Dendritic cell treated with granulocyte-macrophage colony-stimulating factor and Interleukin-4, amounts not matched to agents 40 ng/mL and 50 ng/mL, for 4 days (primary cell): ENCODE data around the gene SPATA32.

Source experiments
- H3K27ac Mint-ChIP-seq: one replicate; pipeline ENCODE4 v1.8.0; 2022; ENCODE audit warnings: mild to moderate bottlenecking, mixed read lengths
- H3K27me3 Mint-ChIP-seq: one replicate; pipeline ENCODE4 v1.8.0; 2022; ENCODE audit warnings: mild to moderate bottlenecking, mixed read lengths
- H3K36me3 Mint-ChIP-seq: one replicate; pipeline ENCODE4 v1.8.0; 2022; ENCODE audit warnings: low read depth, mixed read lengths
- H3K4me1 Mint-ChIP-seq: one replicate; pipeline ENCODE4 v1.8.0; 2022; ENCODE audit warnings: low read depth, mixed read lengths
- H3K4me3 Mint-ChIP-seq: one replicate; pipeline ENCODE4 v1.8.0; 2022; ENCODE audit warnings: mild to moderate bottlenecking, moderate library complexity, mixed read lengths
- H3K9me3 Mint-ChIP-seq: one replicate; pipeline ENCODE4 v1.8.0; 2022; ENCODE audit warnings: mixed read lengths
- intact Hi-C: fragments of 100-400 bp; cut with micrococcal nuclease; formaldehyde crosslinking; loops from one replicate; pipeline ENCODE4 v1.15.0; 2022

SPATA32 gene

DNA sequence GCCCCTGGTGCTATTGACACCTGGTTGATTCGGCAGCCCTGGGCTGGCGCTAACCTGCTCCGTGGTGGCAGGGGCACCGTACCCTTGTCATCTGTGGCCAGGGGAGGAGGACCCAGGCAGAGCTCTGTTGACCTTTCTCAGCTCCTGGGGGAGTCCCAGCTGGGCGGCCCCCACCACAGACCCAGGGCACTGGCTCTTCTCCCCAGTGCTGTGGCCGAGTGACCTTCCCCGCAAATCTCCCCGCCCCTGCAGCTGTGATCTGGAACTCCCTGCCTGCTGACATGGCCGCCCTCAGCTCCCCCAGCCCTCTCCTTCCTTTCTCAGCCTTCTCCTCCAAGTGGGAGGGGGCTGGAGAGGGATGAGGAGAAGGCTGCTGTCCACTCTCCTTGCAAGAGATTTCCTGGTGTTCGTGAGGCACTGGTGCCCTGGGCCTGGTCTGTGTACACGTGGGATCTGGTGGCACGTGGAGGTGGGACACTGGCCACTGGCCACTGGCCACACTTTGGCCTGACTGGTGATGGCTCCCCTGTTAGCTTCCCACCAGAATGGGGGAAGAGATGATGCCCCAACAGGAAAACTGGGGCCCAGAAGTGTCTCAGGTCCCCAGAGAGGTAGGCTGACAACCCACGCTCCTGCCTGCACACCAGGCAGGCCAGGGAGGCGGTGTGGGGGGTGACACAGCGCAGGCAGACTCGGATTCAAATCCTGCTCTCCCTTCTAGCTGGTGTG lies 32.0 kb downstream of the SPATA32 start:
- Mint-ChIP-seq H3K36me3 (peaks cover 72% of the 10 kb centered on the region), H3K27me3 (no peaks in the 10 kb centered on the region), H3K4me1 (peaks cover 96% of the 10 kb centered on the region), H3K27ac (peak overlapping the region; percentile 97), H3K4me3 (peak overlapping the region; percentile 93), H3K9me3 (no peaks in the 10 kb centered on the region)
- intact Hi-C loops: loop anchor here (5.0 kb wide), 1 partner anchor 87 kb away; the partner anchor contains the start of gene MAP3K14

DNA sequence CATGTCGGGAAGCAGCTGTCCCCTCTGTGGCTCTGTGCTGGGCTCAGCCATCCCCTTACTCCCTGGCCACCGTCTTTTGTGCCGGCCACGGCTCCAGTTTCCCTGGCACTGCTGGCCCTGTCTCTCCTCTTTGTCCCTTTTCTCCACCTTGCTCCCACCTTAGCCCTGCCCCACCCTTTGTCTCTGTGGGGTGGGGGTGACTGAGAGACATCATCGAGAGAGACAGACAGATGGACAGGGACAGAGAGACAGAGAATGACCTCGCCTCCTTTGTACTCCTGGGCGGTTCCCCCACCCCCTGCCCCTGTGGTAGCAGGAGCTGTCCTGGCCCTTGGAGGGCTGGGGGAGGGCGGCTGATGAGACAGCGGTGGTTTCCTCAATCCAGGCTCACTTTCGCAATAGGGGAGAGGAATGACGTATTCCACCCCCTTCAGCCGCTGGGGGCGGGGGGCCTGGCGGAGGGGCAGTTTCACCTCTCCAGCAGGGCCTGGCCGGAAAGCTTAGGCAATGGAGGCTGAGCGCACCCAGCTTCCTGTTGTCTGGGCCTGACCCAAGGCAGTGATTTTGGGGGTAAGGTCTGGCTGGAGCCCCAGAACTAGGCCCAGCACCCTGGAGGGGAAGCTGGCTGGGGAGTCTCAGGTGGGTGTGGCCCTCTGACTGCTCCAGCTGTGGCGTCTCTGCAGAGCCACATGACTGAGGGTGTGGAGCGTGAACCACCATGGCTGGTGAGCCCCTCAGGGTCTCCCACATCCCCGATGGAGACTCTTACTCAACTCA lies 32.9 kb downstream of the SPATA32 start:
- Mint-ChIP-seq H3K9me3 (no peaks in the 10 kb centered on the region), H3K4me3 (peak overlapping the region; percentile 93), H3K36me3 (peaks cover 64% of the 10 kb centered on the region), H3K27me3 (no peaks in the 10 kb centered on the region), H3K27ac (peak overlapping the region; percentile 97), H3K4me1 (peaks cover 100% of the 10 kb centered on the region)
- intact Hi-C loops: loop anchor here (5.0 kb wide), 1 partner anchor 88 kb away; the partner anchor contains the start of gene MAP3K14

DNA sequence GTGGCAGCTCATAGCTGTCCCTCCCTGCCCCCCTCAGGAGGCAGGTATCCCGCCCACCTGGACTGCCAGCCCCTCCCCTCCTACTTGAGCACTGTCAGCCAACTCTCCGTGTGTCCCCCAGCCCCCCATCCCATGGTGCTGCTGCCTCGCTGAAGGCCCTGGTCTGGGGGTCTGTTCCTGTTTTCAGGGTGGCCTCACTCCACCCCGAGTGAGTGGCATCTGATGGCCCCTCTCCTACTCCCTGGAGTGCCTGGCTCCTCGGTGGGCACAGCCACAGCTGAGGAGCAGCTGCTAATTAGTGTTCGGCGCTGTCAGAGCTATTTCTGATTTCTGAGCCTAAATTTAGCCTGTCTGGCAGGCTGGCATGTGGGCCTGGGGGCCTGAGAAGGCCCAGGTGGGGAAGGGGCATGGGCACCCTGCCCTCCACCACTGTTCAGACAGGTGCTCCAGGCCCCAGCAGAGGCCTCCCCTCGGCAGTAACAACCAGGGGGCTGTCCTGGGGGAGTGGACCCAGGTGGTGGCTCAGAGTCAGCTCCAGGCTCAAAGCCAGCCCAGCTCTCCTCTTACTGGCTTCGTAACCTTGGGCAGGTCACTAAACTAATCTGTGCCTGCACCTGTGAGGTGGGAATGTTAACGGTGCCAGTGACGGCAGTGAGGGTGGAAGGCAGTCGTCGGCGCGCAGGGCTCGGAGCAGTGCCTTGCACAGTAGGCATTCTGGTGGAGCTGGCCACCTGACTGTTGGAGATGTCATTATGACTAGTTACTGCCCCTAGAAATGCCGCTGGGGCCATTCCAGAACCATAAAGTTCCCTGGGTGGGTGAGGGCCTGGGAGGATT lies 33.8 kb downstream of the SPATA32 start:
- no peaks in the 10 kb centered on the region for H3K9me3 Mint-ChIP-seq
- peak overlapping the region; percentile 93 for H3K4me3 Mint-ChIP-seq
- intact Hi-C loops: loop anchor here (5.0 kb wide), 1 partner anchor 89 kb away; the partner anchor contains the start of gene MAP3K14
- H3K36me3 Mint-ChIP-seq: peaks cover 64% of the 10 kb centered on the region
- H3K27ac Mint-ChIP-seq: peak overlapping the region; percentile 97
- H3K27me3 Mint-ChIP-seq: no peaks in the 10 kb centered on the region
- peaks cover 100% of the 10 kb centered on the region for H3K4me1 Mint-ChIP-seq

DNA sequence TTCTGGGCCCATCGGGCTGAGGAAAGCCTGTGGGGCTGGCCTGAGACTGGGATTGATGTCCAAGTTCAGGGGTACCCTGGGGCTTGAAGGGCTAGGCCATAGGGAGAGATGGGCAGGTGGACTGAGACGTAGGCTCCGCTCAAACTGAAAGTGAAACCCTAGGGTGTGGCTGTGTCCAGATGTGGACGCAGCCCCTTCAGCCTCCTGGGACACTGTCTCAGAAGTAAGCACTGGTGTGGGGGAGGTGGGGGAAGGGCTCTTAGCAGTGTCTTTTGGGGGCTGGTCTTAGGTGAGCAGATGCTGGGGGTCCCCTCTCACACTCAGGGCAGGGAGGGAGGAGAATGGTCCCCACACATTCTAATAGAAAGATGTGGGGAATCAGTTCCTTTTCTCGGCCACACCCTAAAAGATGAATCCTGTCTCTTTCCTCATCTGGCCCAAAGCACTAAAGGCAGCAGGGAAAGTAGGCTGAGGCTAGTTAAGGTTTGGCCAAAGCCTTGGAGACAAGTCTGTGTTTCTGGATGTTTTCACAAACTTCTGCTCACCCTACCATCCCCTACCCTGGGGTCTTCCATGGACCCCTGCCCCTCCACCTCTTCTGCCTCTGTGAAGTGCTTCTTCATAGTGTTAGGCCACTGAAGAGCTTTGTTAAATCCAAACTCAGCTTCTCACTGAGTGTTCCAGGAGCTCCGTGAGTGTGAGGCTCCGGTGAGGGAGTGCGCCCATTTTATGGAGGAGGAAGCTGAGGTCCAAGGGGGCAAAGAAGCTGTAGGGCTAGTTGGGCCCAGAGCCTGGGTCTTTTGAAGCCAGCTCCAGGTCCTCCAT lies 34.6 kb downstream of the SPATA32 start:
- Mint-ChIP-seq H3K4me1 (peaks cover 97% of the 10 kb centered on the region), H3K27me3 (no peaks in the 10 kb centered on the region), H3K27ac (peak overlapping the region; percentile 97), H3K4me3 (peak overlapping the region; percentile 93), H3K9me3 (no peaks in the 10 kb centered on the region), H3K36me3 (peaks cover 64% of the 10 kb centered on the region)
- intact Hi-C loops: loop anchor here (5.0 kb wide), 1 partner anchor 90 kb away; the partner anchor contains the start of gene MAP3K14

DNA sequence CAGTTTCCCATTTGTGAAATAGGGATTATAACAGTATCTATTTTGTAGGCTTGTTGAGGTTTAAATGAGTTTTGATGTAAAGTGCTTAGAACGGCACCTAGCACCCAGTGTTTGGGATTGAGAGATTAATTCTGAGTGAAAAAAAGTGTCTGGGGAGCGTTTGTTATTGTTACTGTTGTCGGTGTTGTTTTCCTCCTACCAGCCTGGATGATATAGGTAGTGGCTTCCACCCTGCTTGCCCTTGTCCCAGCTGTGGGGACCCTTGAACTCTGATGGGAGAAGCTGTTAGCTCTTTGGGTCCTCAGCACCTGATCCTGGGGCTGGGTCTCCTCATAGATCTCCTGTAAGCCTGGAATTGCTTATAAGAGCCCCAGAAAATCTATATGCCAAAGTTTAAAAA lies 35.3 kb downstream of the SPATA32 start:
- intact Hi-C loops: loop anchor here (5.0 kb wide), 1 partner anchor 91 kb away; the partner anchor contains the start of gene MAP3K14
- Mint-ChIP-seq H3K4me1 (peaks cover 89% of the 10 kb centered on the region), H3K27ac (peak overlapping the region; percentile 97), H3K9me3 (no peaks in the 10 kb centered on the region), H3K27me3 (no peaks in the 10 kb centered on the region), H3K36me3 (peaks cover 59% of the 10 kb centered on the region), H3K4me3 (peak overlapping the region; percentile 93)

DNA sequence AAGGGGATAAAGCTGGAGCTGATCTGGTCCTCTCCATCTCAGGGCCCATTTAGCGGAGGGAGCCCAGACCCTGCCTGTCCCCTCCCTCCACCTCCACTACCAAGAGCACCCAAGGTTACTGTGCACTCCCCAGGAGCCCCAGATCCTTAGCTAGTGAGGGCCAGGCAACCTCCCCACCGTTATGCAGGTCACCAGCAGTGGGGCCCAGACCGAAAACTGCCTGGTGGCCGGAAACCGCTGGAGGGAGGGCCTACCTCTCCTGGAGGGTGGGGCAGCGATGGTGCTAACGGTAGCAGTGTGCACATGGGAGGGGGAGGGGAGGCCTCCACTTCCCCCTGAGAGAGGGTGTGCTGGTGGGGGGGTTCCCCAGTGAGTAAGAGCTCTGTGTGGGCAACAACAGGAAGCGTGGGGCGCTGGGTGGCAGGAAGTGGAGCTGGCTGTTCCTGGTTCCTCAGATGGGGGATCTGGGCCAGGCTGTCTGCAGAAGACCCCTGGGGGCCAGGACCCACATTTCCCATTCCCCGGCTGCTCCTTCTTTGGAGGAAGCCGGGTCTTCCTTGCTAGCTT lies 35.8 kb downstream of the SPATA32 start:
- no peaks in the 10 kb centered on the region for H3K27me3 Mint-ChIP-seq
- peaks cover 54% of the 10 kb centered on the region for H3K36me3 Mint-ChIP-seq
- H3K27ac Mint-ChIP-seq: peak overlapping the region; percentile 97
- peak overlapping the region; percentile 93 for H3K4me3 Mint-ChIP-seq
- intact Hi-C loops: loop anchor here (5.0 kb wide), 1 partner anchor 91 kb away; the partner anchor contains the start of gene MAP3K14
- H3K4me1 Mint-ChIP-seq: peaks cover 85% of the 10 kb centered on the region
- no peaks in the 10 kb centered on the region for H3K9me3 Mint-ChIP-seq

DNA sequence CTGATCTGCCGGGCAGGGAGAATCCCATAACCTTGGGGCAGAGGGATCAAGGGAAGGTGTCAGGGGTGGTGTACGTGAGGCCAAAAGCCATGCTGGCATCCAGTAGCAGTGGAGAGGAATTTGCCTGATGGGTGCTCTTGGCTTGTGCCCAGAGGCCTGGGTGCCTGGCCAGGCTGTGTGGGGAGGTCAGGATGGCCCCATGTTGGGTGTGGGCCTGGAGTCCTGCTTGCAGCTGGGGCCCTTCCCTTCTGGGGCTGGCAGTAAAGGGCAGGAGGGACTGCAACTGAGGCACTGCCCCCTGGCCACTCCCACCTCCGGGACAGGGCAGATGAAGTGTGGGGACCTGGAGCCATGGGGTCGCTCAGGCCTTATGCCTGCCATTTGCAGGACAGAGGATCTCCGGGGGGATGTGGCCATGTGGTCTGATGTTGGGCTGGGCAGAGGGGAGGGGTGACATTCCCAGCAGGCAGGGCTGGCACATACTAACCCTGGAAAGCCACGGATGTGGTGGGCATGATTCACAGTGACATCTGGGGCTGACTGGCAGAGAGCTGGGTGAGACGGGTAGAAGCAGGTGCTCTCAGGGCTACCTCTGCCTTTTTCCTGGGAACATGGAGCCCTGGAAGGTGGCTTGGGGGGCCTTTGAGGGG lies 36.7 kb downstream of the SPATA32 start:
- no peaks in the 10 kb centered on the region for H3K9me3 Mint-ChIP-seq
- no peaks in the 10 kb centered on the region for H3K27me3 Mint-ChIP-seq
- intact Hi-C loops: loop anchor here (5.0 kb wide), 1 partner anchor 92 kb away; the partner anchor contains the start of gene MAP3K14
- H3K36me3 Mint-ChIP-seq: peaks cover 50% of the 10 kb centered on the region
- peak overlapping the region; percentile 97 for H3K27ac Mint-ChIP-seq
- H3K4me3 Mint-ChIP-seq: peak overlapping the region; percentile 93
- peaks cover 85% of the 10 kb centered on the region for H3K4me1 Mint-ChIP-seq

DNA sequence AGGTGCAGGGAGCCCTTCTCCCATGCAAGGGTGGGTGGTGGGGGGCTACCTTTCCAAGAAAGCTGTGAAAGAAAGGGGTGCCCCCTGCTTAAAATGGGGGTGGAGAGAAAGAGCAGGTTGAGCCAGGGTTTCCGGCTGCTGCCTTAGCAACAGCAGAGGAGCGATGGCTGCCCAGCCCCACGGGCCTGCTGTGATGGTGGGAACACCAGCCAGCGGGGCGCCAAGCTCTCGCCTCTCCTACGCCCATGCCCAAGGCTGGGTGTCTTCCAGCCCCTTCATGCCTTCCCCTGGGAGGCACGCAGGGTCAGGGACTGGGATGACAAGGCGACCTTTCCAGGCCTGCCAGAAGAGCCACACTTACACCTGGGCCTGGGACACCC lies 37.2 kb downstream of the SPATA32 start:
- peaks cover 85% of the 10 kb centered on the region for H3K4me1 Mint-ChIP-seq
- peak overlapping the region; percentile 97 for H3K27ac Mint-ChIP-seq
- H3K4me3 Mint-ChIP-seq: peak overlapping the region; percentile 93
- H3K27me3 Mint-ChIP-seq: no peaks in the 10 kb centered on the region
- peaks cover 50% of the 10 kb centered on the region for H3K36me3 Mint-ChIP-seq
- intact Hi-C loops: loop anchor here (5.0 kb wide), 1 partner anchor 93 kb away; the partner anchor contains the start of gene MAP3K14
- no peaks in the 10 kb centered on the region for H3K9me3 Mint-ChIP-seq

DNA sequence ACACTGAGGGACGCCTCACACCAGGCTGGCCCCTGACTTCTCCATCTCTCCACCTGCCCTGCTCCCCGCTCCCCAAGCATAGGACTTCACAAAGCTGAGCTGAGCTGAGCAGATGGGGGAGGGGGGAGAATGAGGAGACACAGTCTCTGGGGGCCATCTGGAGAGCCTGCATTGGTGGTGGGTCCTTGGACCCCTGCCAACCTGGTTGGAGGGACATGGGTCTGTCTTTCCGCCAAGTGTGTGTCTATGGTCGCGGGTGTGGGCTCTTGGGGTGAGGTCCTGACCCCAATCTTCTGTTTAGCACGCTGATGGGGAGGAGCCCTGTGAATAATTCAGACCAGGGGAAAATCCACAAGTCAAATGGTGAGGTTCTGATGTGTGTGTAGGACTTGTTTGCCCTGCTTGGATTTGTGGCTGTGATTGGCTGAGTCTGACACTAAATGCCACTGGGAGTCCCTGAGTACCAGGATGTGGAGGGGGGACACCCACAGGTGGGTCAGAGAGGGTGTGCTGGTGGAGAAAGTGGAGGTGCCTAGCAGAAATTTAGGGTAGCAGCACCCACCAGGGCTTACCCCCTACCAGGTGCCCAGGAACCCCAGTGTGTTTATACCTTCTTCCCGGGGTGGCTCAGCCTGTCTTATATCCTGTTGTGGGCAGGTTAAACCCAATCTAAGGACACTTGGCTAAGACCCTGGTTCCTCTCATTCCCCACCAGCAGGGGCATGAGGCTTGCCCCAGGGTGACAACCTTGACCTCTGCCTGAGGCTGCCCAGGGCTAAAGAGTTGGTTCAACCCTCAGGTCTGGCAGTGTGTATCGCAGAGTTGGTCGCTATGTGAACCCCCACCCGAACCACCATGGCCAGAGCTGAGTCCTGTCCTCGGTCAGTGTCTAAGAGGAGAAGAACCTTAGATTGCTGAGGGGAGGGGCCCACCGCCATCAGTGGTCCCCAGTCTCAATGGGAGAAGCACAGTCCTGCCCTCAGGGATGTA lies 38.1 kb downstream of the SPATA32 start:
- Mint-ChIP-seq H3K27ac (peak overlapping the region; percentile 97), H3K9me3 (no peaks in the 10 kb centered on the region), H3K4me3 (peak overlapping the region; percentile 93), H3K27me3 (no peaks in the 10 kb centered on the region), H3K36me3 (peaks cover 56% of the 10 kb centered on the region), H3K4me1 (peaks cover 83% of the 10 kb centered on the region)
- intact Hi-C loops: no loop called here

DNA sequence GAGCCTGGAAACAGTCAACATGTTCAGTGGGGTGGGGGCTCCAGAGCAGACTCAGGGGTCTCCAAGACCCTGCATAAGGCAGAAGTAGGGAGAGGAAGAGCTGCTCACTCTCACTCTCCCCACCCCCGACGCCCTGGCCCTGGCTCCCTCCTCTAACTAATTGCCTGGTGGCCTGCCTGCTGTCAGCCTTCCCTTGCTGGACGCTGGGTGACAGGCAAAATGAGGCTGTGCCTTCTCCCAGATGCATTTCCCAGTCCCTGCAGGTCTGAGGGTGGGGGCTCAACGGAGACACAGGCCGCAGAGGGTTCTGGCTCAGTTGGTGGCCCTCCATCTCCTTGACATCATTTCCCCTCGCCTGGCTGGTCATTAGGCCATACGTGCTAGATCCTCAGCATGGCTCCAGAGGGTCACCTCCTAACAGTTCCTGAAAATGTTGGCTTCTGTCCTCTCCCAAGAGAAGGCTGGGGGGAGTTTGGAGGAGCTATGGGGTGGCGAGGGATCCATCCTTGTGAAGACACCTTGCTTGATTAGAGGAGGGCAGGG lies 38.8 kb downstream of the SPATA32 start:
- Mint-ChIP-seq H3K27me3 (no peaks in the 10 kb centered on the region), H3K36me3 (peaks cover 60% of the 10 kb centered on the region), H3K9me3 (no peaks in the 10 kb centered on the region), H3K4me3 (peak overlapping the region; percentile 93), H3K4me1 (peaks cover 75% of the 10 kb centered on the region), H3K27ac (peak overlapping the region; percentile 97)
- intact Hi-C loops: no loop called here

DNA sequence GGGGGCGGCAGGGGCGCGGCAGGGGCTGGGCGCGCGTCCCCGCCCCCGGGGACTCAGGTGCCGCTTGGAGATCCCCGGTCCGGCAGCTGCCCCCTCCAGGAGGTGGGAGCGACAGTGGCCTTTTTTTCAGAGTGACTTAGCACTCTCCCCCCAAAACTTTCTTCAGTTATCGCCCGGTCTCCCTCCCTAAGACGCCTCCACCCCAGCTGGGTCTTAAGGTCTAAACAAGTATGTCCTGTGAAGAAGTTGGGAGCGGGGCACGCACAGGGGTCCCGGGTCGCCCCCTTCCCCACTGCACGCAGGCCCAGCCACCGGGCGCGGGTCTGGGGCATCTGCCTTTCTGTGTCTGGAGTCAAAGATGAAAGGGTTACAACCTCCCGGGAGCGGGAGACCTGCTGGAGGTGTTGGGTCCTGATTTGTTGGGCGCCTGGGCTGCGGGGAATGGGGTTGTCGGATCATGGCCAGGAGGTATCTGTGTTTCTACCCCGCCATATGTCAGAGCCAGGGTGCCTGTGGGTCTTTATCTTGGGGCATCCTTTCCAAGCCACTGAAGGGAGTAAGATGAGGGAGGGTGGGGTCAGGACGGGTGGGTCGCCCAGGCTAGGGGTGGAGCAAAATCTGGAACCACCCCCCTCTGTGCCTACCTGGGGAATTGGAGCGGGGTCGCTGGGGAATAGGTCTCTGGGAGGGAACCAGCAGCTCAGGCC lies 39.5 kb downstream of the SPATA32 start:
- H3K27me3 Mint-ChIP-seq: no peaks in the 10 kb centered on the region
- H3K27ac Mint-ChIP-seq: peak overlapping the region; percentile 97
- H3K4me1 Mint-ChIP-seq: peaks cover 69% of the 10 kb centered on the region
- intact Hi-C loops: no loop called here
- no peaks in the 10 kb centered on the region for H3K9me3 Mint-ChIP-seq
- H3K36me3 Mint-ChIP-seq: peaks cover 66% of the 10 kb centered on the region
- peak overlapping the region; percentile 93 for H3K4me3 Mint-ChIP-seq
